ENCODE measurements around the gene CCNY. TPM values are rescaled to one million over a fixed set of nuclear protein-coding genes. Genes with fewer than 3 reads are reported as not detected.

The CCNY gene
- total RNA-seq, 2 experiments from 2014 or later = 37.0 to 55.8 TPM

GRCh38 chr10:35504132-35504531, 167.8 kb downstream of the CCNY start:
- Histone ChIP-seq H3K27ac (ENCODE audit: low read depth, low read length, poor library complexity, severe bottlenecking) (no peak overlapping the region), H2AFZ (ENCODE audit: low read length) (no peak overlapping the region), H3K9me2 (ENCODE audit: insufficient read depth, low read length) (no peaks in the 10 kb centered on the region), H3K36me3 (ENCODE audit: insufficient read depth, low read length) (no peaks in the 10 kb centered on the region), H3K79me2 (ENCODE audit: insufficient read depth, low read depth, low read length) (0 out of 2 replicates have a peak, but pooled peaks cover 3% of the 10 kb centered on the region), H3K9me3 (ENCODE audit: low read length) (no peaks in the 10 kb centered on the region), H3K4me3 (ENCODE audit: low read depth, low read length, poor library complexity, severe bottlenecking) (no peak overlapping the region), H4K20me1 (ENCODE audit: insufficient read depth, low read length) (no peaks in the 10 kb centered on the region), H3K4me2 (ENCODE audit: low read length) (no peak overlapping the region), H3K4me1 (ENCODE audit: insufficient read depth, low read length, poor library complexity, severe bottlenecking) (peaks cover 70% of the 10 kb centered on the region)
- POLR2A ChIA-PET = interaction anchor here (3.9 kb wide), 1 partner anchor 8 kb away, joined by 21 read pairs; no protein-coding TSS in a partner anchor
- intact Hi-C loops (cut with micrococcal nuclease; ENCODE audit: unreplicated experiment) = no loop called here
- TF ChIP-seq CTCF (conservative IDR thresholded peaks at IDR 0.05; ENCODE audit: low read length) (no peak), EZH2phosphoT487 (IDR thresholded peaks at IDR 0.05; ENCODE audit: borderline replicate concordance, low read depth, low read length) (no peak)
- DNase-seq (ENCODE audit: low spot score) = no peak
- CTCF ChIA-PET (ENCODE audit: unreplicated experiment) = interaction anchor here (1.9 kb wide), 1 partner anchor 16 kb away, joined by 8 read pairs; no protein-coding TSS in a partner anchor
- BruUV-seq (replicated peaks) = no TSS peak

- H3K4me1 ChIP-seq (ENCODE audit: insufficient read depth, low read length, poor library complexity, severe bottlenecking) = peaks cover 70% of the 10 kb centered on the region
- no peak overlapping the region for H3K27ac ChIP-seq (ENCODE audit: low read depth, low read length, poor library complexity, severe bottlenecking)
- CTCF ChIA-PET (ENCODE audit: unreplicated experiment) = interaction anchor here (0.6 to 1.9 kb wide), 2 partner anchors 12 to 15 kb away, joined by 3 to 8 read pairs; no protein-coding TSS in a partner anchor
- H3K36me3 ChIP-seq (ENCODE audit: insufficient read depth, low read length) = no peaks in the 10 kb centered on the region
- TF ChIP-seq EZH2phosphoT487 (IDR thresholded peaks at IDR 0.05; ENCODE audit: borderline replicate concordance, low read depth, low read length) (no peak), CTCF (conservative IDR thresholded peaks at IDR 0.05; ENCODE audit: low read length) (no peak)
- no peaks in the 10 kb centered on the region for H4K20me1 ChIP-seq (ENCODE audit: insufficient read depth, low read length)
- intact Hi-C loops (cut with micrococcal nuclease; ENCODE audit: unreplicated experiment) = no loop called here
- DNase-seq (ENCODE audit: low spot score) = no peak
- POLR2A ChIA-PET = interaction anchor here (0.7 to 3.9 kb wide), 9 partner anchors 9 to 478 kb away, joined by 3 to 21 read pairs (median 4); no protein-coding TSS in a partner anchor
- no peak overlapping the region for H2AFZ ChIP-seq (ENCODE audit: low read length)
- no peak overlapping the region for H3K4me3 ChIP-seq (ENCODE audit: low read depth, low read length, poor library complexity, severe bottlenecking)
- BruUV-seq (replicated peaks) = no TSS peak
- 0 out of 2 replicates have a peak, but pooled peaks cover 3% of the 10 kb centered on the region for H3K79me2 ChIP-seq (ENCODE audit: insufficient read depth, low read depth, low read length)
- H3K4me2 ChIP-seq (ENCODE audit: low read length) = peak overlapping the region; percentile 51
- no peaks in the 10 kb centered on the region for H3K9me3 ChIP-seq (ENCODE audit: low read length)
- no peaks in the 10 kb centered on the region for H3K9me2 ChIP-seq (ENCODE audit: insufficient read depth, low read length)
These were observed 169.0 kb downstream of the CCNY start for GRCh38 chr10:35505241-35505873.

- H2AFZ ChIP-seq (ENCODE audit: low read length) = no peak overlapping the region
- H3K27ac ChIP-seq (ENCODE audit: low read depth, low read length, poor library complexity, severe bottlenecking) = no peak overlapping the region
- H3K9me2 ChIP-seq (ENCODE audit: insufficient read depth, low read length) = no peaks in the 10 kb centered on the region
- POLR2A ChIA-PET = interaction anchor here (3.9 kb wide), 1 partner anchor 11 kb away, joined by 21 read pairs; no protein-coding TSS in a partner anchor
- no peak for TF ChIP-seq CTCF (conservative IDR thresholded peaks at IDR 0.05; ENCODE audit: low read length)
- TF ChIP-seq EZH2phosphoT487 (IDR thresholded peaks at IDR 0.05; ENCODE audit: borderline replicate concordance, low read depth, low read length) = no peak
- H3K36me3 ChIP-seq (ENCODE audit: insufficient read depth, low read length) = no peaks in the 10 kb centered on the region
- no peaks in the 10 kb centered on the region for H3K9me3 ChIP-seq (ENCODE audit: low read length)
- no peak for DNase-seq (ENCODE audit: low spot score)
- intact Hi-C loops (cut with micrococcal nuclease; ENCODE audit: unreplicated experiment) = no loop called here
- no peak overlapping the region for H3K4me3 ChIP-seq (ENCODE audit: low read depth, low read length, poor library complexity, severe bottlenecking)
- 0 out of 2 replicates have a peak, but pooled peaks cover 3% of the 10 kb centered on the region for H3K79me2 ChIP-seq (ENCODE audit: insufficient read depth, low read depth, low read length)
- H4K20me1 ChIP-seq (ENCODE audit: insufficient read depth, low read length) = no peaks in the 10 kb centered on the region
- no peak overlapping the region for H3K4me2 ChIP-seq (ENCODE audit: low read length)
- BruUV-seq (replicated peaks) = no TSS peak
- peaks cover 67% of the 10 kb centered on the region for H3K4me1 ChIP-seq (ENCODE audit: insufficient read depth, low read length, poor library complexity, severe bottlenecking)
- CTCF ChIA-PET (ENCODE audit: unreplicated experiment) = no interaction called here
These were observed 170.4 kb downstream of the CCNY start for GRCh38 chr10:35506741-35507140.

All from OCI-LY7 (cell line).